ENCODE results near the gene LINGO3. TPM values are rescaled to one million over a fixed set of nuclear protein-coding genes. Genes with fewer than 3 reads are reported as not detected.

The LINGO3 gene
- total RNA-seq, 4 donors from 2014 or later = not detected

DNA sequence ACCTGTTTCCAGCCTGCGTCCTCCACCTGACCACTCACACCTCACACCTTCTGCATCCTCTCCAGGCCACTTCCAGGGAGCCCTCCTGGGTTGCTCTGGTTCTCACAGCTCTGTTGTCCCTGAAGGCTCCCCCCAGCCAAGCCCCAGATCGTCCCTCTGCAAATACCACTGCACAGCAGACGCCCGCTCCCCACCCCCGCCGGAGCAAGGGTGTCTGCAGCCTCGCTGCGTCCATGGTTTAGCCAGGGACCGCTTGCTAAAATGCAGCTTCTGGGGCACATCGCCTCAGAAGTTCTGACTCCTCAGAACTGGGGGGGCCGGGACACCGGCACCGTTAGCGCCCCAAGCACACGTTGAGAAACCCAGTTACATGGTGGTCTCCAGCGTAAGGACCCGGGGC is 983 bp downstream of the LINGO3 start:
- Histone ChIP-seq H3K4me1 (peaks cover 15% of the 10 kb centered on the region), H3K27ac (no peak overlapping the region), H3K36me3 (no peaks in the 10 kb centered on the region), H3K4me3 (no peak overlapping the region), H3K27me3 (peaks cover 69% of the 10 kb centered on the region), H3K9me3 (no peaks in the 10 kb centered on the region)
- no peak for DNase-seq (ENCODE audit: low spot score in 2 of 2)
- TF ChIP-seq, protein P1, sequence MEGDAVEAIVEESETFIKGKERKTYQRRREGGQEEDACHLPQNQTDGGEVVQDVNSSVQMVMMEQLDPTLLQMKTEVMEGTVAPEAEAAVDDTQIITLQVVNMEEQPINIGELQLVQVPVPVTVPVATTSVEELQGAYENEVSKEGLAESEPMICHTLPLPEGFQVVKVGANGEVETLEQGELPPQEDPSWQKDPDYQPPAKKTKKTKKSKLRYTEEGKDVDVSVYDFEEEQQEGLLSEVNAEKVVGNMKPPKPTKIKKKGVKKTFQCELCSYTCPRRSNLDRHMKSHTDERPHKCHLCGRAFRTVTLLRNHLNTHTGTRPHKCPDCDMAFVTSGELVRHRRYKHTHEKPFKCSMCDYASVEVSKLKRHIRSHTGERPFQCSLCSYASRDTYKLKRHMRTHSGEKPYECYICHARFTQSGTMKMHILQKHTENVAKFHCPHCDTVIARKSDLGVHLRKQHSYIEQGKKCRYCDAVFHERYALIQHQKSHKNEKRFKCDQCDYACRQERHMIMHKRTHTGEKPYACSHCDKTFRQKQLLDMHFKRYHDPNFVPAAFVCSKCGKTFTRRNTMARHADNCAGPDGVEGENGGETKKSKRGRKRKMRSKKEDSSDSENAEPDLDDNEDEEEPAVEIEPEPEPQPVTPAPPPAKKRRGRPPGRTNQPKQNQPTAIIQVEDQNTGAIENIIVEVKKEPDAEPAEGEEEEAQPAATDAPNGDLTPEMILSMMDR (IDR thresholded peaks at IDR 0.05) = no peak
- TF ChIP-seq EP300 (IDR thresholded peaks at IDR 0.05) = no peak
- no peak for TF ChIP-seq POLR2AphosphoS5 (IDR thresholded peaks at IDR 0.05)
- no peak for TF ChIP-seq POLR2A (IDR thresholded peaks at IDR 0.05)
- 64% methylated on average over 10 of the region's 17 CpGs for WGBS

DNA sequence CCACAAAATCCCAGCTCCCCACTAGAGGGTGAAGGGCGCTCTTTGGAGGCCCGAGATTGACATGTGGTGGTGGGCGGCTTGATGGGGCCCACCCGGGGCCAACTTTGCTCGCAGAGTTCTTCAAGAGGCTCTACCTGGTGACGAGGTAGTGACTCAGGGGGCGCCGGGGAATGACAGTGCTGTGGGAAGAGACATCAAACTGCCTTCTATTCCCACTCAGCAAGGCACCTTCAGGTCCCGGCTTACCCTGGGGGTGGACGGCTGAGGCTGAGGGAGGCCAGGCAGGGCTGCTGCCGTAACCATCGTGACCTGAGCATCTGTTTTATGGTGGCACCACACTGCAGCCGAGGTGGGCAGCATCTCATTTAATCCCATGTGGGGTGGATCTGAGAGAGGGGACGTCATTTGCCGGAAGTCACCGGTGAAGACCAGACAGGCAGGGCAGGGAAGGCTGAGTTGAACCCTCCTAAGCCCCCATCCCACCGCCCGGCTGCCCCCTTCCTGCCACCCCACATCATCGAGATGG is 1.6 kb downstream of the LINGO3 start:
- 77% methylated on average over 8 of the region's 19 CpGs for WGBS
- Histone ChIP-seq H3K9me3 (no peaks in the 10 kb centered on the region), H3K27ac (no peak overlapping the region), H3K4me3 (no peak overlapping the region), H3K27me3 (peaks cover 70% of the 10 kb centered on the region), H3K36me3 (no peaks in the 10 kb centered on the region), H3K4me1 (peaks cover 15% of the 10 kb centered on the region)
- no peak for DNase-seq (ENCODE audit: low spot score in 2 of 2)
- TF ChIP-seq, protein P1 (IDR thresholded peaks at IDR 0.05) = no peak
- TF ChIP-seq POLR2AphosphoS5 (IDR thresholded peaks at IDR 0.05) = no peak

DNA sequence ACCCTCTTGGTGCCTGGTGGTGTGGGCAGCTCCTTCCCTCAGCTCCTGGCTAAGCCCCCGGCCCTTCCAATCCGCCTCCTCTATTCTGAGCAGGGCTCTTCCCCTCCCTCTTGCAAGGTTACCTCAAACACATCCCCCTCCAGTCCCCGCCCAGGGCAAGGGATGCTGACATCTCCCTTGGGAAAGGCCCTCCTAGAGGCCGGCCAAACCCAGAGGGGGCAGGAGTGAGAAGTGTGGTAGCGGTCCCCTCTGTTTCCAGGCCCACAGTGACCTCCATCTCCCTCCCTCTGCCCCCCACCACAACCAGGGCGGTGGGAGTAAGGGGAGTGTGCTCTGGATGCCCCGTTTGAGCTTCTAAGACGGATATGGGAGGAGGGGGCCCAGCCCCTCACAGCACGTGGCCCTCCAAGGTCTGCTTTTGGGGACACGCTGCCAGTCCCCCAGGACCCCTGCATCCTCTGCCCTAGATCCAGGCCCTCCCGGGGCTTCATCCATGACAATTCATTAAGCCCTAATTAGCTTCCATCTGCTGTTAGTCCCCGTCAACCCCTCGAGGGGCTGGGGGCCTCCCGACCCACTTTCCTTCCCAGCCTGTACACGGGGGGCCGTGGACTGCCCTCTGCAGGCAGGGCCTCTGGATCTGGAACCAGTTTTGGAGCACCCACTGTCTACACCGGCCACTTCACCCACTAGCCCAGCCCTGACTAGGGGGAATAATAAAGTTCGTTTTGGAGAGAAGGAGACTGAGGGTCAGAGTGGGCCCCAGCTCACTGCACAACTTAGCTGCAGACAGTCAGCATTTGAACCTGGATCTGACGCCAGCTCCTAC is 2.3 kb downstream of the LINGO3 start:
- peaks cover 70% of the 10 kb centered on the region for H3K27me3 ChIP-seq
- H3K4me1 ChIP-seq = peaks cover 15% of the 10 kb centered on the region
- no peaks in the 10 kb centered on the region for H3K36me3 ChIP-seq
- no peaks in the 10 kb centered on the region for H3K9me3 ChIP-seq
- no peak overlapping the region for H3K27ac ChIP-seq
- H3K4me3 ChIP-seq = no peak overlapping the region
- WGBS = 72% methylated on average over 15 of the region's 19 CpGs
- DNase-seq (ENCODE audit: low spot score in 2 of 2) = peak in 1 of 2 donors; percentile 56
- no peak for TF ChIP-seq POLR2AphosphoS5 (IDR thresholded peaks at IDR 0.05)

DNA sequence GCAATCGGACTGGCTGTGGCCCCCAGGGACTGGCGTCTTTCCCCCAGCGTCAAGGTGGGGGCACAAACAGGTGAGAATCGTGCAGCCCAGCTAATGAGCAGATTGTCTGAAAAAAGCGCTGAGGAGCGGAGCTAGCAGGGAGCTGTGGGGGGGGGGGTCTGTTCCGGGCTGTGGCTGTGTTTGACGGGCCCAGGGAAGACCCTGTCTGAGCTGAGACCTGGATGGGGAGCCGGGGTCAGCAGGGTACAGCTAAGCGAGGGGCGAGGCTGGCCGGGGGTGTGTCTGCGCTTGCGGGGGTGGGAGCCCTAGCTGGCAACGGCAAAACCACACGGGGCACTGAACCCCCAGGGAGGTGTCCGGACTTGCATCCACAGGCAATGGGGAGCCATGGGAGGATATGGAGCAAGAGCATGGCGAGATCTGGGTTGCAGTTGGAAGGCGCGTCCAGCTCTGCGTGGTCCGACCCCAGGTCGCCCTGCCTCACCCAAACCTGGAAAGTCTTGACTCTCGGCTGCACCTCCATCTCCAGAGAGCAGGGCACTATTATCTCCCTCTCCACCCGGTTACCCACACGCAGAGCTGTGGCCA is 4.6 kb downstream of the LINGO3 start:
- WGBS = 75% methylated on average over 24 of the region's 26 CpGs

DNA sequence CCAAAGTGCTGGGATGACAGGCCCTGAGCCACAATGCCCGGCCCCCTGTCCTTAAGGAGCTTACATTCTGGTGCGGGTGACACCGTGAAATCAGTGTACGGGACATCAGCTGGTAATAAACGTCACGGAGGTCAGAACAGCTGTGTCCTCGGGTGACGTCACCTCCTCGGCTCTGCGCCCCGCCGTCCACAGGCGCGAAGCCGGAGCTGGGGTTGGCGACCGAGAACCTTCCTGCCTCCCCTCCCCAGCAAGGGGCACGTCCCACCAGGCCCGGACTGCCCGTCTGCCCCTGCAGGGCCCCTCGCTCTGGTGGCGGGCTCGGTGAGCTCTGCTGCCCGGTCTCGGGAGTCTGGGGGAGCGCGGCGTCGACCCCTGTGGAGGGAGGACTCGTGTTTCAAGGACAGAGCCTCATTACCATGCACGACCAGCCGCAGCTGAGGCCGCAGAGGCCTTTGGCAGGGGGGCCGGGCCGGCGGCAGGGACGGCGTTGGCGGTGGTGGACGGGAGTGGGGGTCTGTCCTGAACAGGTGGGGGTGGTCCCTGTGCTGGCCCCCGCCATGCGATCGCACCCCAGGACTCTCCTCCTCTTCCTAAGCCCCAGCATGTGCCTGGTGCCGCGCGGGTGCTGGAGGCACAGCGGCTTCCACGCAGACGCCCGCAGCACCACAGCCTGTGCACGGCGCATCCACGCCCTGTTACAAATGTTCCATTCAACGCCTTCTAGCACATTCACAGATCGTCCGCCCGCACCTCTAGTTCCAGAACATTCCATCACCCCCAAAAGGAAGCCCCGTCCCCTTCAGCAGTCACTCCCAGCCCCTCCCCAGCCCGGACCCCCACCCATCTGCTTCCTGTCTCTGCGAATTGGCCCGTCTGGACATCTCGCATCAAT is 5.4 kb downstream of the LINGO3 start:
- DNase-seq (ENCODE audit: low spot score in 2 of 2) = peak in 1 of 2 donors; percentile 62
- H3K9me3 ChIP-seq = no peaks in the 10 kb centered on the region
- no peak overlapping the region for H3K27ac ChIP-seq
- TF ChIP-seq POLR2AphosphoS5 (IDR thresholded peaks at IDR 0.05) (no peak), POLR2A (IDR thresholded peaks at IDR 0.05) (no peak), EP300 (IDR thresholded peaks at IDR 0.05) (no peak)
- TF ChIP-seq, protein P1 (IDR thresholded peaks at IDR 0.05) = no peak
- no peak overlapping the region for H3K4me3 ChIP-seq
- peaks cover 48% of the 10 kb centered on the region for H3K27me3 ChIP-seq
- H3K4me1 ChIP-seq = peaks cover 8% of the 10 kb centered on the region
- no peaks in the 10 kb centered on the region for H3K36me3 ChIP-seq
- WGBS = 32% methylated on average over 23 of the region's 62 CpGs

More for the DNA sequence above, 4.6 kb downstream of the LINGO3 start:
- no peaks in the 10 kb centered on the region for H3K9me3 ChIP-seq
- no peak overlapping the region for H3K27ac ChIP-seq
- no peak for TF ChIP-seq EP300 (IDR thresholded peaks at IDR 0.05)
- TF ChIP-seq, protein P1 (IDR thresholded peaks at IDR 0.05) = no peak
- no peak for TF ChIP-seq POLR2AphosphoS5 (IDR thresholded peaks at IDR 0.05)
- TF ChIP-seq POLR2A (IDR thresholded peaks at IDR 0.05) = no peak
- peaks cover 13% of the 10 kb centered on the region for H3K4me1 ChIP-seq
- H3K27me3 ChIP-seq = peaks cover 54% of the 10 kb centered on the region
- no peaks in the 10 kb centered on the region for H3K36me3 ChIP-seq
- no peak overlapping the region for H3K4me3 ChIP-seq
- DNase-seq (ENCODE audit: low spot score in 2 of 2) = peak in 1 of 2 donors; percentile 58

Data from suprapubic skin (tissue), 4 donors.